Heart left ventricle (tissue), 16 donors: Measurements from ENCODE around the gene CASKIN1. TPM values are rescaled to one million over a fixed set of nuclear protein-coding genes. Genes with fewer than 3 reads are reported as not detected.
A peak's percentile ranks its signal among the peaks of the same experiment; 100 is the strongest.

Experiments used
- ATAC-seq, 4 donors: fragments of 200-7000 bp; cut with Tn5 transposase; one replicate each; pipeline ENCODE4 v1.9.1; 2020 to 2022; ENCODE audit warnings: moderate library complexity in 4 of 4, mild to moderate bottlenecking in 3 of 4, moderate number of reproducible peaks in 1 of 4
- DNase-seq, 5 donors: peaks; one replicate each; pipeline ENCODE4 v3.0.0-alpha.2; 2020
- H3K27ac ChIP-seq, 12 donors: fragments of 200-600 bp; sonication (generic) in 4 of 12; one replicate each; pipeline versions ENCODE4 v1.5.0 to v1.8.0; 2016 to 2022; ENCODE audit warnings: mild to moderate bottlenecking in 2 of 12
- H3K27me3 ChIP-seq, 9 donors: fragments of 200-600 bp; sonication (generic) in 2 of 9; one replicate each; pipeline versions ENCODE4 v1.5.1 to v1.8.0; 2016 to 2022; ENCODE audit warnings: mild to moderate bottlenecking in 3 of 9
- H3K36me3 ChIP-seq, 9 donors: fragments of 200-600 bp; sonication (generic) in 2 of 9; one replicate each; pipeline versions ENCODE4 v1.5.0 to v1.8.0; 2018 to 2022; ENCODE audit warnings: mild to moderate bottlenecking in 2 of 9
- H3K4me1 ChIP-seq, 12 donors: fragments of 200-600 bp; sonication (generic) in 4 of 12; one replicate each; pipeline versions ENCODE4 v1.5.0 to v1.8.0; 2016 to 2022; ENCODE audit warnings: mild to moderate bottlenecking in 3 of 12
- H3K4me3 ChIP-seq, 12 donors: fragments of 200-600 bp; sonication (generic) in 4 of 12; one replicate each; pipeline versions ENCODE4 v1.5.0 to v1.8.0; 2017 to 2022; ENCODE audit warnings: mild to moderate bottlenecking in 9 of 12, moderate library complexity in 4 of 12
- H3K9me3 ChIP-seq, 12 donors: fragments of 200-600 bp; sonication (generic) in 4 of 12; one replicate each; pipeline versions ENCODE4 v1.5.0 to v1.8.0; 2016 to 2022; ENCODE audit warnings: mild to moderate bottlenecking in 1 of 12
- POLR2A ChIP-seq, 2 donors: fragments of 450-650 bp; IDR thresholded peaks; one replicate each; pipeline ENCODE4 v1.6.1; 2017; ENCODE audit warnings: antibody characterized with exemption in 2 of 2, mild to moderate bottlenecking in 2 of 2, moderate library complexity in 2 of 2
- WGBS, 4 donors: extraction: QIAGEN DNeasy Blood & Tissue Kit in 2 of 4; methylation state at CpG; one replicate each; pipeline versions ENCODE4 v1.1.5 to v1.1.7; 2013 to 2018; 5-methylcytosine and 5-hydroxymethylcytosine counted together
- intact Hi-C, 10 donors: fragments of 100-400 bp; cut with DNase I; formaldehyde crosslinking; loops; one replicate each; pipeline versions ENCODE4 v1.11.1 to v1.14.2; 2022
- polyA plus RNA-seq, 2 donors: library from polyadenylated mRNA; stranded (reverse); fragments of 200-250 nt; gene quantifications; one replicate each; pipeline ENCODE4 v1.2.3, GENCODE V29; 2013
- total RNA-seq, 9 donors: library from RNA; depleted of rRNA in 2 of 9; stranded (reverse); fragments of >200 nt in 2 of 9; fragmentation: NEBNext Ultra II Directional in 3 of 9; extraction: Animal tissue kit (Norgen Biotek cat#: 25700) in 3 of 9; gene quantifications; one replicate each; pipeline versions ENCODE4 v1.1.0 to v1.2.4, GENCODE V29; 2016 to 2023
- TF ChIP-seq, protein P1 (sequence below), 12 donors: fragments of 200-600 bp; sonication (generic) in 4 of 12; IDR thresholded peaks; one replicate each; pipeline versions ENCODE4 v1.5.0 to v1.8.0; 2018 to 2022; ENCODE audit warnings: antibody characterized with exemption in 12 of 12, mild to moderate bottlenecking in 5 of 12
- donor health status: ischemic (EF 13 %, LVEDD 7.1; RV severe dilation, severe dysfunction).
- donor health status: healthy with polysubstance abuse.
- donor health status: DM: no; HTN: yes; CAD: no.
- donor health status: DM: no; HTN: no; CAD: no.
- donor health status: ischemic (EF 25% LVEDD 6.9; RV normal size, moderate dysfunction).
- donor health status: ischemic (EF 25% LVEDD 5.7; RV mildly dilated, moderate dysfunction).
- donor health status: healthy.
- donor health status: DM: yes; HTN: yes; CAD: no.
- donor health status: ischemic (EF 35%, LVEDD 5.7; RV mildly dilated, moderate dysfunction).
- donor health status: nonischemic (EF 11% LVEDD 7.7; RV severe dilation, severe dysfunction).
- donor health status: DM: yes; HTN: yes; CAD: no.
- donor health status: PGD.
- donor health status: ischemic (EF 29% LVEDD 5.4; RV normal size, mild dysfunction).
- donor health status: nonischemic (EF 23%, LVEDD 6.1; RV moderate dilation, normal function).

CASKIN1 gene
- total and polyA plus RNA-seq, 11 donors: 0.37 to 7.0 (median 2.1) TPM

DNA sequence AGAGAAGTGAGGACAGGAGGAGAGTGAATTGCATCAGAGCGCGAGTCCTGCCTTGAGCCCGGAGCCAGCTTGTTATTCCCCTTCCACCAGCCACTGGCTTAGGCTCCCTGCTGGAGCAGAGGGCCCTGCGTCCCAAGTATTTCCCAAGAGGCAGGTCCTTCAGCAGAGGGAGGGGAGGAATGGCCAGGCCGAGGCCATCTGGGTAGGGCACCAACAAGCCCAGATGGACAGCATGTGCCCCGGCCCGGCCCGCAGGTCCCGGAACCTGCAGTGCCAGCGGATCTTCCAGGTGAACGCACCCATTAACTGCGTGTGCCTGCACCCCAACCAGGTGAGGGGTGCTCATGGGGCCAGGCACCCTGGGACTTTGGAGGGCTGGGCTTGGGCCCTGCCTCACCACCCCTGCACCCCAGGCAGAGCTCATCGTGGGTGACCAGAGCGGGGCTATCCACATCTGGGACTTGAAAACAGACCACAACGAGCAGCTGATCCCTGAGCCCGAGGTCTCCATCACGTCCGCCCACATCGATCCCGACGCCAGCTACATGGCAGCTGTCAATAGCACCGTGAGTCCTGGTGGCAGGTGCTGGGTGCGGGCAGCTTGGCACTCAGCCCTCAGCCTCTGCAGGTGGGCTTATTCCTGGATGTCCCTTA, 10.5 kb upstream of the CASKIN1 start:
- no peaks in the 10 kb centered on the region for H3K27me3 ChIP-seq
- WGBS, 4 donors: 92 to 96% (median 93%) methylated on average over 14 to 23 of the region's 23 CpGs
- H3K4me3 ChIP-seq: peak overlapping the region in 1 of 12 donors; percentile 80
- H3K9me3 ChIP-seq: no peaks in the 10 kb centered on the region
- no peak for DNase-seq
- TF ChIP-seq, protein P1, sequence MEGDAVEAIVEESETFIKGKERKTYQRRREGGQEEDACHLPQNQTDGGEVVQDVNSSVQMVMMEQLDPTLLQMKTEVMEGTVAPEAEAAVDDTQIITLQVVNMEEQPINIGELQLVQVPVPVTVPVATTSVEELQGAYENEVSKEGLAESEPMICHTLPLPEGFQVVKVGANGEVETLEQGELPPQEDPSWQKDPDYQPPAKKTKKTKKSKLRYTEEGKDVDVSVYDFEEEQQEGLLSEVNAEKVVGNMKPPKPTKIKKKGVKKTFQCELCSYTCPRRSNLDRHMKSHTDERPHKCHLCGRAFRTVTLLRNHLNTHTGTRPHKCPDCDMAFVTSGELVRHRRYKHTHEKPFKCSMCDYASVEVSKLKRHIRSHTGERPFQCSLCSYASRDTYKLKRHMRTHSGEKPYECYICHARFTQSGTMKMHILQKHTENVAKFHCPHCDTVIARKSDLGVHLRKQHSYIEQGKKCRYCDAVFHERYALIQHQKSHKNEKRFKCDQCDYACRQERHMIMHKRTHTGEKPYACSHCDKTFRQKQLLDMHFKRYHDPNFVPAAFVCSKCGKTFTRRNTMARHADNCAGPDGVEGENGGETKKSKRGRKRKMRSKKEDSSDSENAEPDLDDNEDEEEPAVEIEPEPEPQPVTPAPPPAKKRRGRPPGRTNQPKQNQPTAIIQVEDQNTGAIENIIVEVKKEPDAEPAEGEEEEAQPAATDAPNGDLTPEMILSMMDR (IDR thresholded peaks at IDR 0.05): no peak
- no peak for TF ChIP-seq POLR2A (IDR thresholded peaks at IDR 0.05)
- intact Hi-C loops: loop anchor here in 2 of 10 donors (5.0 kb wide), 2 partner anchors 45 to 50 kb away; partner anchors contain the start of genes ECI1 (in 1 of the 2) and TRAF7 (in 1 of the 2)
- peaks cover 3 to 42% (median 20%) of the 10 kb centered on the region in 12 donors for H3K4me1 ChIP-seq
- peaks cover 0 to 38% (median 32%) of the 10 kb centered on the region in 9 donors for H3K36me3 ChIP-seq
- no peak for ATAC-seq
- peak overlapping the region in 1 of 12 donors; percentile 99 for H3K27ac ChIP-seq

DNA sequence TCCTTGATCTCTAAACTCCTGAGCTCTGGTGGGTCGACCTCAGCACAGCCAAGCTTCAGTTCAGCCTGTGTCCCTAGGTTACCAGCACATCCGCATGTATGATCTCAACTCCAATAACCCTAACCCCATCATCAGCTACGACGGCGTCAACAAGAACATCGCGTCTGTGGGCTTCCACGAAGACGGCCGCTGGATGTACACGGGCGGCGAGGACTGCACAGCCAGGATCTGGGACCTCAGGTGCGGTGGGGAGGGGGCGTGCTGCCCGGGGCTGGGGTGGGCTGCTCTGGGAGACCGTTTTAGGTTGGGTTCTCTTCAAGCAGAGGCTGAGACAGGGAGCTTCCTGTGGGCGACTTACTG, 10.0 kb upstream of the CASKIN1 start:
- Histone ChIP-seq H3K27me3 (no peaks in the 10 kb centered on the region), H3K27ac (peak overlapping the region in 8 of 12 donors; percentile 96 to 100 (median 99)), H3K9me3 (no peaks in the 10 kb centered on the region), H3K4me1 (peaks cover 3 to 37% (median 16%) of the 10 kb centered on the region in 12 donors), H3K36me3 (peaks cover 0 to 37% (median 32%) of the 10 kb centered on the region in 9 donors), H3K4me3 (peak overlapping the region in 10 of 12 donors; percentile 66 to 96 (median 80))
- DNase-seq: no peak
- 81 to 84% (median 83%) methylated on average over 15 to 18 of the region's 18 CpGs for WGBS, 4 donors
- TF ChIP-seq POLR2A (IDR thresholded peaks at IDR 0.05): no peak
- TF ChIP-seq, protein P1 (IDR thresholded peaks at IDR 0.05): no peak
- ATAC-seq: no peak
- intact Hi-C loops: loop anchor here in 2 of 10 donors (5.0 kb wide), 2 partner anchors 46 to 49 kb away; partner anchors contain the start of genes ECI1 (in 1 of the 2) and TRAF7 (in 1 of the 2)

DNA sequence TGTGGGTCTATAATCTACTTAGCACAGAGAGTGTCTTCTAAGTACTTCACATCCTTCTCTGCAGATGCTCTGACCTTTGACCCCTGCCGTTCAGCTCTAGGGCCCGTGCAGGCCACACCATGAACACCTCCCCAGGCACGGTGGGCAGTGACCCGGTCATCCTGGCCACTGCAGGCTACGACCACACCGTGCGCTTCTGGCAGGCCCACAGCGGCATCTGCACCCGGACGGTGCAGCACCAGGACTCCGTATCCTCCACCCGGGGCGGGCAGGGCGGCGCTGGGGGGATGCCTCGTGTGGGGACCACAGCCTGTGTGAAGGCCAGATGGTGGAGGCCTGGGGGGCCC, 9.5 kb upstream of the CASKIN1 start:
- Histone ChIP-seq H3K27ac (peak overlapping the region in 11 of 12 donors; percentile 95 to 100 (median 99)), H3K4me3 (peak overlapping the region; percentile 66 to 96 (median 80)), H3K27me3 (no peaks in the 10 kb centered on the region), H3K4me1 (peaks cover 3 to 33% (median 16%) of the 10 kb centered on the region in 12 donors), H3K9me3 (no peaks in the 10 kb centered on the region), H3K36me3 (peaks cover 0 to 37% (median 32%) of the 10 kb centered on the region in 9 donors)
- no peak for TF ChIP-seq POLR2A (IDR thresholded peaks at IDR 0.05)
- TF ChIP-seq, protein P1 (IDR thresholded peaks at IDR 0.05): peak in 1 of 12 donors; percentile 1
- ATAC-seq (peak; percentile 4 to 15 (median 6)), DNase-seq (no peak)
- WGBS, 4 donors: 2 to 10% (median 9%) methylated on average over 7 to 16 of the region's 16 CpGs
- intact Hi-C loops: loop anchor here in 2 of 10 donors (2.0 to 5.0 kb wide), 3 partner anchors 46 to 51 kb away; partner anchors contain the start of genes TRAF7 (in 2 of the 2) and ECI1 (in 1 of the 2)
